NB4 (cell line): Measurements from ENCODE around the gene COA6.

ENCODE experiments used
- CTCF ChIP-seq: IDR thresholded peaks from one replicate; pipeline ENCODE4 v1.5.1; 2012; ENCODE audit warnings: low read depth, low read length
- POLR2A ChIP-seq: IDR thresholded peaks from 2 replicates; pipeline ENCODE4 v1.6.1; 2011; ENCODE audit warnings: mild to moderate bottlenecking; ENCODE audit not compliant: insufficient read length; ENCODE audit errors: extremely low read depth

GRCh38 chr1:234369033-234369430, 4.2 kb upstream of the COA6 start:
- no peak for TF ChIP-seq CTCF
- TF ChIP-seq POLR2A = no peak
